ENCODE data around the gene RNF220. TPM values are rescaled to one million over a fixed set of nuclear protein-coding genes. Genes with fewer than 3 reads are reported as not detected.

The RNF220 gene
- total and polyA plus RNA-seq, 9 donors, result 58.0 to 101 (median 64.7) TPM

DNA sequence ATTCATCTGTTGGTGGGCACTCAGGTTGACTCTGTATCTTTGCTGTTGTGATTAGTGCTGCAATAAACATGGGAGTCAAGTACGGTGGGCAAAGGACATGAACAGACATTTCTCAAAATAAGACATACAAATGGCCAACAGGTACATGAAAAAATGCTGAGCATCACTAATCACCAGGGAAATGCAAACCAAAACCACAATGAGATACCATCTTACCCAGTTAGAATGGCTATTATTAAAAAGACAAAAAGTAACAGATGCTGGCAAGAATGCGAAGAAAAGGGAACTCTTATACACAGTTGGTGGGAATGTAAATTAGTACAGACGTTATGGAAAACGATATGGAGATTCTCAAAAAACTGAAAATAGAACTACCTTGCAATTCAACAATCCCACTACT lies 170.3 kb downstream of the RNF220 start:
- TF ChIP-seq EP300 (IDR thresholded peaks at IDR 0.05) (no peak), POLR2A (IDR thresholded peaks at IDR 0.05) (no peak)
- TF ChIP-seq, protein P1, sequence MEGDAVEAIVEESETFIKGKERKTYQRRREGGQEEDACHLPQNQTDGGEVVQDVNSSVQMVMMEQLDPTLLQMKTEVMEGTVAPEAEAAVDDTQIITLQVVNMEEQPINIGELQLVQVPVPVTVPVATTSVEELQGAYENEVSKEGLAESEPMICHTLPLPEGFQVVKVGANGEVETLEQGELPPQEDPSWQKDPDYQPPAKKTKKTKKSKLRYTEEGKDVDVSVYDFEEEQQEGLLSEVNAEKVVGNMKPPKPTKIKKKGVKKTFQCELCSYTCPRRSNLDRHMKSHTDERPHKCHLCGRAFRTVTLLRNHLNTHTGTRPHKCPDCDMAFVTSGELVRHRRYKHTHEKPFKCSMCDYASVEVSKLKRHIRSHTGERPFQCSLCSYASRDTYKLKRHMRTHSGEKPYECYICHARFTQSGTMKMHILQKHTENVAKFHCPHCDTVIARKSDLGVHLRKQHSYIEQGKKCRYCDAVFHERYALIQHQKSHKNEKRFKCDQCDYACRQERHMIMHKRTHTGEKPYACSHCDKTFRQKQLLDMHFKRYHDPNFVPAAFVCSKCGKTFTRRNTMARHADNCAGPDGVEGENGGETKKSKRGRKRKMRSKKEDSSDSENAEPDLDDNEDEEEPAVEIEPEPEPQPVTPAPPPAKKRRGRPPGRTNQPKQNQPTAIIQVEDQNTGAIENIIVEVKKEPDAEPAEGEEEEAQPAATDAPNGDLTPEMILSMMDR (IDR thresholded peaks at IDR 0.05), result no peak
- DNase-seq, result no peak
- H3K27me3 ChIP-seq, result no peaks in the 10 kb centered on the region
- H3K27ac ChIP-seq, result no peak overlapping the region
- H3K9me3 ChIP-seq, result no peaks in the 10 kb centered on the region
- H3K4me1 ChIP-seq (ENCODE audit: insufficient read depth), result no peaks in the 10 kb centered on the region
- WGBS, 3 donors, result 75 to 86% (median 82%) methylated on average over 4 of the region's 4 CpGs
- intact Hi-C loops (cut with DNase I), result no loop called here
- no peaks in the 10 kb centered on the region for H3K36me3 ChIP-seq
- H3K4me3 ChIP-seq, result no peak overlapping the region

DNA sequence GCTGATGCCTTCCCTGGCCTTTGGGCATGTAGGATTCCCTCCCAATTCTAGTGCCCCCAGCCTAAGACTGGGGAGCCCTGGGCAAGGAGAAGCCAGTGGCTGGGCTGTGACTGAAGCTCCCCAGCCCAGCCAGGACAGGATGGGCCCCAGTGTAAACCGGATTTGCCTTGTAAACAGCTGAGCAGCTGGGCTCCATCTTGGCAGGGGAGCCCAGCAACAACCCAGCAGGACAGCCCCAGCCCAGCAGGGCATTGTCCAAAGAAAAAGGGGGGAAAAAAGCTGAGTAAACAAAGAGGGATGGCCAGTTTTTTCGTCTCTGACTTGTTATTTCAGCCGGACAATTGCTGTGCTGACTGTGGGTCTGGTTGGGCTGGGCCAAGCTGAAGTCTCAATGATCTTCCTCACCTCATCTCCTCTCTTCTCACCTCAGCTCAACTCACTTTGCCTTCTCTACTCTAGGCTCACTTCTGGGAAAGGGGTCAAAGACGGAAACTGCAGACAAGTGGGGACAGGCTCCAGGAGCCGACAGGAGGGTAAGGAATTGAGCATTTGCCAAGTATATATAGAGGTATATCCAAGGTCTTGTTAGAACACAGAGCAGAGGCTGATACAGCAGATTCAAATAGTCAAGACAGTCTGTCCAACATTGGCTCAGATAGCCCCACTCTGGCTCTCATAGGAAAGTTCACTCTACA lies 171.5 kb downstream of the RNF220 start:
- Histone ChIP-seq H3K27me3 (no peaks in the 10 kb centered on the region), H3K36me3 (no peaks in the 10 kb centered on the region), H3K9me3 (no peaks in the 10 kb centered on the region), H3K27ac (no peak overlapping the region), H3K4me3 (no peak overlapping the region), H3K4me1 (ENCODE audit: insufficient read depth) (no peaks in the 10 kb centered on the region)
- no peak for DNase-seq
- intact Hi-C loops (cut with DNase I), result no loop called here
- TF ChIP-seq, protein P1 (IDR thresholded peaks at IDR 0.05), result no peak
- 30 to 46% (median 31%) methylated on average over 5 of the region's 5 CpGs for WGBS, 3 donors

DNA sequence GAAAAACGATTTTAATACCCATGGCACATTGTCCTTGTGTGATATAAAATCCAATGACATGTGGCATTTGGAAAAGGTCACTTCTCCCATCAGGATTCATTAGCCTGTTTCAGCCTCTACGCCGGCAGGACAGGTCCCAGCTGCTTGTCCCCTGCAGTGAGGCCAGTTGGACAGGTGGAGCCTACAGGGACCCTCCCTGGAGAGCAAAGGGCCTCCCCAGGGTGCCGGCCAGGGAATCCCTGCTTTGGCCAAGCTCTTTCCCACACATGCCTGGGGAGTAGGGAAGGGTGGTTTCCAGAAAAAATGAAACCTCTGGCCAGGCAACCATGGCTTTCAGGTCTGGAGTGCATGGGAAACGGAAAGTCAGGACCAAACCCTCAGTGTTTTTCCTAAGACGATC lies 176.2 kb downstream of the RNF220 start:
- Histone ChIP-seq H3K4me1 (ENCODE audit: insufficient read depth) (no peaks in the 10 kb centered on the region), H3K27me3 (no peaks in the 10 kb centered on the region), H3K36me3 (no peaks in the 10 kb centered on the region), H3K27ac (no peak overlapping the region), H3K9me3 (no peaks in the 10 kb centered on the region), H3K4me3 (no peak overlapping the region)
- DNase-seq, result no peak
- intact Hi-C loops (cut with DNase I), result no loop called here
- TF ChIP-seq EP300 (IDR thresholded peaks at IDR 0.05) (no peak), POLR2A (IDR thresholded peaks at IDR 0.05) (no peak)
- TF ChIP-seq, protein P1 (IDR thresholded peaks at IDR 0.05), result no peak
- 81 to 83% (median 83%) methylated on average over 6 of the region's 6 CpGs for WGBS, 3 donors

DNA sequence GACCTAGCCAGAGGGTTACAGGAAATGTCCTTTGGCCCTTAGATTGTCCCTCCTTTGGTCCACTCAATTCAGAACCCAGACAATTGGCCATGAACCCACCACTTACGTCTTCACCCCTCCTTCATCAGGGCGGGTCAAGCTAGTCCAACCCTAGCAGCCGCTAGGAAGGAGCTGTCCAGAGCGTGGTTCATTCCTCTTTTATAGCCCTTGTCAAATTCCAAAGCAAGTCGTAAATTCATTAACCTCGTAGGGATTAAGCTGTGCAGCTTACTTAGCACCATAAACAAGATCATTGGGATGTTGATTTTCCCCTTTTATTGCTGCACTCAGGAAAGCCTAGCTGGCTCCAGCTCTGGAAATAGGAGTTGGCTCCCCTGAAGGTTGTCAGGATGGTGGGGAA lies 179.1 kb downstream of the RNF220 start:
- no peak for DNase-seq
- Histone ChIP-seq H3K36me3 (no peaks in the 10 kb centered on the region), H3K27me3 (no peaks in the 10 kb centered on the region), H3K9me3 (no peaks in the 10 kb centered on the region), H3K4me3 (no peak overlapping the region), H3K4me1 (ENCODE audit: insufficient read depth) (no peaks in the 10 kb centered on the region), H3K27ac (no peak overlapping the region)
- 7 to 16% (median 14%) methylated on average over 6 of the region's 6 CpGs for WGBS, 3 donors
- TF ChIP-seq, protein P1 (IDR thresholded peaks at IDR 0.05), result no peak
- no peak for TF ChIP-seq EP300 (IDR thresholded peaks at IDR 0.05)
- no peak for TF ChIP-seq POLR2A (IDR thresholded peaks at IDR 0.05)
- intact Hi-C loops (cut with DNase I), result no loop called here
